ENCODE data around the gene CFAP92. TPM values are rescaled to one million over a fixed set of nuclear protein-coding genes. Genes with fewer than 3 reads are reported as not detected.

The CFAP92 gene
- total RNA-seq, 1 experiment from 2014 or later, result 0.18 TPM

GRCh38 chr3:128861491-128861890 lies 132.4 kb downstream of the CFAP92 start:
- no peak overlapping the region for H3K27ac ChIP-seq (ENCODE audit: low read length)
- no peak for TF ChIP-seq SIN3A (IDR thresholded peaks at IDR 0.05; ENCODE audit: borderline replicate concordance, insufficient read depth, low read depth, low read length)
- TF ChIP-seq REST (IDR thresholded peaks at IDR 0.05; ENCODE audit: insufficient read depth in 1 of 2, low read depth in 2 of 2, low read length in 1 of 2), result no peak
- no peak for TF ChIP-seq TCF7L2 (IDR thresholded peaks at IDR 0.05; ENCODE audit: low read depth, low read length)
- TF ChIP-seq, protein P1, sequence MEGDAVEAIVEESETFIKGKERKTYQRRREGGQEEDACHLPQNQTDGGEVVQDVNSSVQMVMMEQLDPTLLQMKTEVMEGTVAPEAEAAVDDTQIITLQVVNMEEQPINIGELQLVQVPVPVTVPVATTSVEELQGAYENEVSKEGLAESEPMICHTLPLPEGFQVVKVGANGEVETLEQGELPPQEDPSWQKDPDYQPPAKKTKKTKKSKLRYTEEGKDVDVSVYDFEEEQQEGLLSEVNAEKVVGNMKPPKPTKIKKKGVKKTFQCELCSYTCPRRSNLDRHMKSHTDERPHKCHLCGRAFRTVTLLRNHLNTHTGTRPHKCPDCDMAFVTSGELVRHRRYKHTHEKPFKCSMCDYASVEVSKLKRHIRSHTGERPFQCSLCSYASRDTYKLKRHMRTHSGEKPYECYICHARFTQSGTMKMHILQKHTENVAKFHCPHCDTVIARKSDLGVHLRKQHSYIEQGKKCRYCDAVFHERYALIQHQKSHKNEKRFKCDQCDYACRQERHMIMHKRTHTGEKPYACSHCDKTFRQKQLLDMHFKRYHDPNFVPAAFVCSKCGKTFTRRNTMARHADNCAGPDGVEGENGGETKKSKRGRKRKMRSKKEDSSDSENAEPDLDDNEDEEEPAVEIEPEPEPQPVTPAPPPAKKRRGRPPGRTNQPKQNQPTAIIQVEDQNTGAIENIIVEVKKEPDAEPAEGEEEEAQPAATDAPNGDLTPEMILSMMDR (IDR thresholded peaks at IDR 0.05), result no peak
- no peak for TF ChIP-seq POLR2AphosphoS5 (IDR thresholded peaks at IDR 0.05; ENCODE audit: low read depth, low read length)
- no TSS peak for BruUV-seq (replicated peaks)
- ChIA-PET POLR2A (no interaction called here), CTCF (no interaction called here)
- intact Hi-C loops (cut with micrococcal nuclease; ENCODE audit: unreplicated experiment), result no loop called here
- in situ Hi-C loops (cut with HindIII; ENCODE audit: low pct_unique_long_range_greater_than_20kb, low sequenced_read_pairs), result no loop called here
- peaks cover 33% of the 10 kb centered on the region for H3K9me3 ChIP-seq (ENCODE audit: control insufficient read depth, insufficient read depth, low read depth, low read length)
- H3K4me1 ChIP-seq (ENCODE audit: control insufficient read depth, insufficient read depth, low read length), result no peaks in the 10 kb centered on the region
- no peaks in the 10 kb centered on the region for H3K27me3 ChIP-seq (ENCODE audit: control insufficient read depth, insufficient read depth, low read length)
- H3K36me3 ChIP-seq (ENCODE audit: control insufficient read depth, insufficient read depth, low read length), result no peaks in the 10 kb centered on the region
- no peak for DNase-seq (ENCODE audit: low read depth, low spot score)
- no peak overlapping the region for H3K4me3 ChIP-seq (ENCODE audit: low read depth in 2 of 2, low read length in 2 of 2)
- ATAC-seq, result no peak

Other genes starting within 250 kb of the CFAP92 start
- 70.9 TPM for gene ACAD9, start 114.5 kb downstream of the CFAP92 start, total RNA-seq (2021; ENCODE audit: unreplicated experiment)
- 0.15 TPM for gene EFCC1, start 7.2 kb upstream of the CFAP92 start, total RNA-seq (2021; ENCODE audit: unreplicated experiment)
- not detected for gene GP9, start 66.7 kb upstream of the CFAP92 start, total RNA-seq (2021; ENCODE audit: unreplicated experiment)
- 27.7 TPM for gene RAB43, start 127.7 kb upstream of the CFAP92 start, total RNA-seq (2021; ENCODE audit: unreplicated experiment)
- 45.7 TPM for gene ISY1, start 167.0 kb upstream of the CFAP92 start, total RNA-seq (2021; ENCODE audit: unreplicated experiment)
- gene CNBP, start 189.8 kb upstream of the CFAP92 start, total RNA-seq (2021; ENCODE audit: unreplicated experiment), result 355 TPM

All from Panc1 (cell line).